Measurements from ENCODE around the gene HPCAL1.

- TF ChIP-seq POLR2A (IDR thresholded peaks at IDR 0.05) (no peak), CTCF (IDR thresholded peaks at IDR 0.05) (peak; percentile 93 to 97 (median 96))
Observed at GRCh38 chr2:10408649-10409579, 106.2 kb downstream of the HPCAL1 start.

Measured in adrenal gland (tissue), 5 donors.